EL (cell line): Measurements from ENCODE around the gene ARHGAP10.
"Not testable (repeated sequence)": the region's sequence is repeated elsewhere in the genome, so short reads cannot be mapped to it uniquely, and the experiment has no call there.

Experiments
- DNase-seq: peaks from one replicate; pipeline ENCODE4 v3.0.0-alpha.2; 2016

Gene ARHGAP10

DNA sequence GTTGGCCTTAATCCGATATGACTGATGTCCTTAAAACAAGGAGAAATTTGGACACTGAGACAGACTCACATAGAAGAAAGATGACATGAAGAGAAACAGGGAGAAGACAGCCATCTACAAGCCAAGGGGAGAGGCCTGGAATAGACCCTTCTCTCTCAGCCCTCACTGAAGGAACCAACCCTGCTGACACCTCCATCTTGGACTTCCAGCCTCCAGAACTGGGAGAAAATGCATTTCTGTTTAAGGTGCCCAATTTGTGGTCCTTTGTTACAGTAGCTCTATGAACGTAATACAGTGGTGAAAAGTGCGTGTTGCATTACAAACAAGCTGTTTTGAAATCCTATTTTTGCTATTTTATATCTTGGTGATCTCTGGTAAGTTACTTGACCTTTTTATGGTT, 343.6 kb downstream of the ARHGAP10 start:
- no peak for DNase-seq

DNA sequence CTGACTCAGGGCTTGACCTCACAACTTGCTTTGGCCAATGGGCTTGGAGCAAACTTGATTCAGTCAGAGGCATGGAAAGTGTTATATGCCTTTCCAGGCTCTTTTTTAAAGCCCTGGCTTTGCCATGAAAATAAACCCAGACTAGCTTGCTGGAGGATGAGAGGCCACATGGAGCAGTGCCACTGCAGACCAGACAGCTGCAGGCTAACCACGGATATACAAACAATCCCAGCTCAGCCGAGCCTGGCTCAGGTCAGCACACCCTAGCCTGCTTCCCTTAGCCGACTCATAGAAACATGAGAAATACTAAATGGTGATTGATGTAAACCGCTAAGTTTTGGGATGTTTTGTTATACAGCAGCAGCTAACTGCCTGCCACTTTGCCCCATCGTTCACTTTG, 345.1 kb downstream of the ARHGAP10 start:
- peak; percentile 17 for DNase-seq

DNA sequence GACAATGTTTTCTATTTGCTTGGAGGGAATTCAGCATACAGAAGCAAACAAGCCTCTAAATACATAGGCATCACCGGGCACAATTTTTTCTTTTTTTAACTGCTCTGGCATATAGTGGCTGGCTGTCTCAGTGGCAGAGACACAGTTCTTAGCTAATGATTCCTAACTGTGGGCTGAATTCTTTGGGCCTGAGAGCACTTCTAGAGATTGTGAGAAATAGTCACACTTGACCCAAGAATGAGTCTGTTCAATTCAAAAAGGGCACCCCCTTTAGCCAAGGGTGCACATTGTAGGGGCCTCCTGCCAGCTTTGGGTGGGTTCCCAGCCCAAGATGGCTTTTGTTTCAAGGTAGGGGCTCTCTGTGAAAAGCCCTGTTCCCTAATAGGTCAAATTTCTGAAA, 345.7 kb downstream of the ARHGAP10 start:
- no peak for DNase-seq

DNA sequence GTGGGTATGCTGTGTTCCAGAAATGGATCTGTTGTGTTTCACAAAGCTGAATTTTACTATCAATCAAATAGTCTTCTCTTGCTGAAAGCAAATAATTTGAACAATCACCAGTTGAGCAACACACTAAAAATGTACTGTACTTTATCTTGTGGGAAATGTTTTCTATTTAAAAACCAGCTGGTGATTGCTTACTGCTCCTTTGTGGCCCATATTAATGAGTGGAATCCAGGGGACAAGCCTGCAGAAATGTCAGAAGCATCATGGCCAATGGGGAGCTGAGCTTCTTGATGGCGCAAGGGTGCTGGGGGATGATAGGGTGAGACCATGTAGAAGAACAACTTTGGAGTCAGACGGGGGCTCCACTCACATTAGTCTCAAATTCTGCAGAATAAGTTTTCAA, 346.2 kb downstream of the ARHGAP10 start:
- no peak for DNase-seq

- DNase-seq = no peak
Measured at GRCh38 chr4:148079961-148080360, 348.1 kb downstream of the ARHGAP10 start.

GRCh38 chr4:148081267-148081666, 349.4 kb downstream of the ARHGAP10 start:
- no peak for DNase-seq

GRCh38 chr4:148081745-148082144, 349.9 kb downstream of the ARHGAP10 start:
- no peak for DNase-seq

DNA sequence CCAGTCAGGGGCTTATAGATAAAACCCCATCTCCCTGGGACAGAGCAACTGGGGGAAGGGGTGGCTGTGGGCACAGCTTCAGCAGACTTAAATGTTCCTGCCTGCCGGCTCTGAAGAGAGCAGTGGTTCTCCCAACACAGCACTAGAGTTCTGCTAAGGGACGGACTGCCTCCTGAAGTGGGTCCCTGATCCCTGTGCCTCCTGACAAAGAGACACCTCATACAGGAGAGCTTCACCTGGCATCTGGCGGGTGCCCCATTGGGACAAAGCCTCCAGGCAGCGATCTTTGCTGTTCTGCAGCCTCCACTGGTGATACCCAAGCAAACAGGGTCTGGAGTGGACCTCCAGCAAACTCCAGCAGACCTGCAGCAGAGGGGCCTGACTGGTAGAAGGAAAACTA, 351.2 kb downstream of the ARHGAP10 start:
- DNase-seq = not testable (repeated sequence)

DNA sequence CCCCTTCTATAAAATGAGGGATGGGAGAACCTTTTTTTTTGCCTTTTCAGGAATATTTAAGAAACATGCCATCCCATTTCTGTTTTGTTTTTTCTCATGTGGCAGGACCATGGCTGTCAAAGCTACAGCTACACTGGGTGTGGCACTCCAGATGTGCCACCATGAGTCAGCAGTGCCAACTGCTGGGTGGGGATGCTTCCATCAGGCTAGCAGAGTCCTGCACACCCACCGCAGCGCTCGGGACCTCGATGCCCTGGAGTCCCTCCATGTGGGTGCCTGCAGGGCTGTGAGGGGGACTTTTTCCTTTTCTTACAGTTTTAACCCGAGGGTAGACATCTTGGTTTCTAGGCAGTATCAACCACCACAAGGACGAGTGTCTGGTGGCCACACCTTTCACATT, 357.7 kb downstream of the ARHGAP10 start:
- no peak for DNase-seq

- DNase-seq = no peak
Measured at GRCh38 chr4:148090029-148090428, 358.1 kb downstream of the ARHGAP10 start.

- DNase-seq = no peak
Measured at GRCh38 chr4:148090503-148091476, 358.9 kb downstream of the ARHGAP10 start.

- DNase-seq = no peak
Measured at GRCh38 chr4:148091896-148092295, 360.0 kb downstream of the ARHGAP10 start.

DNA sequence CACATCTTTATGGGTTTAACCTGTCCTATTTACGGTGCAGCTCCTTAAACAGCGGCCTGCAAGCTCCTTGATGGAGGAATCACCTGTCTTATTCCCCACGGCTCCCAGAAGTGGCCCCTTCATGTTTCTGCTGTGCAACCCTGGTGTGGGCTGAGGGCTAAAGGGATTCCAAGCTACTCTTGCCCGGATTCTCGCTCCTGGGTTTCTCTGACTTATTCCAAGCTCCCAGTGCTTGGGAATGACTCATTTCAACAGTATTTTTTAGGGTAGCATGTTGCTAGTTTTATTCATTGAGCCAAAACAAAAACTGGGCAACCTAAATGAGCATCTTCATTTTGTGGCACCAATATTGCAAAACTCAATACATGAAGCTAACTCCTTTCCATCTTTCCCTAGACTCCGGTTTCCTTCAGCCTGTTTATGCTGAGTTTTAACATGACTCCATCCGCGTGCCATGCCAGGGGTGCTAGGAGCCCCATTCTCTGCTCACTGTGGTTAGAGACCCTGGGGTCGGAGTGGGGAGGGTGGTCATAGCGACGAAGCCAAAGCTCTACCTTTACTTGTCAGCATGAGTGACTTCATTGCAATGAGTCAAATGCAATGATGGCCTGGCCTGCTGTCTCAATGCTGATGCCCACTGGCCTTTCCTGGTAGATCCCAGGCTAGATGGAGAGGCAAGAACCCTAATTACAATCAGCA, 360.6 kb downstream of the ARHGAP10 start:
- DNase-seq = no peak

DNA sequence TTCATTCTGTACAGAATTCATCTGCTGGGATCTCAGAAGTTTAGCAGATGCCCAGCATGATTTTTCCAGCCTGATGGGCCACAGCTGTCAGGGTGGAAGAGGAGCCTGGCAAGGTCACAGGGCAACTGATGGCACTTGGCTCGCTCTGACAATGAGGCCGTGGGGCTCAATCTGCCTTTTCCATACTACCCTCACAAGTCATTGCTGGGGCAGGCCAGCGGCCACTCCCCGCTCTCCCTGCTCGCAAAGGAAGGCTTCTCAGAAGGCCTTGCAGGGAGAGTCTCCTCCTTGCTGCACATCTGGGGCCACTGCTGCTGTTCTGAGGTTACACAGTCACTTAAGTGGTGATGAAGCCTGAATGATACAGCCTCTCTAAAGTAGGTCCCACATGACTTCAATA, 361.2 kb downstream of the ARHGAP10 start:
- DNase-seq = no peak

DNA sequence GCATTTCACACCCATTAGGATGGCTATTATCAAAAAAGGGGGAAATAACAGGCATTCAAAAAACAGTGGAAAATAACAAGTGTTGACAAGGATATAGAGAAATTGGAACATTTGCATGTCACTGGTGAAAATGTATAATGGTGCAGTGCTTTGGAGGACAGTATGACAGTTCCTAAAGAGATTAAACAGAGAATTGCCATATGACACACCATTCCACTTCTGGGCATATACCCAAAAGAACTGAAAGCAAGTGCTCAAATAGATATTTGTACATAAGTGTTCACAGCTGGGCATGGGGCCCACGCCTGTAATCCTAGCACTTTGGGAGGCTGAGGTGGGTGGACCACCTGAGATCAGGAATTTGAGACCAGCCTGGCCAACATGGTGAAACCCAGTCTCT, 362.3 kb downstream of the ARHGAP10 start:
- DNase-seq = no peak

- DNase-seq = no peak
Measured at GRCh38 chr4:148095346-148095923, 363.5 kb downstream of the ARHGAP10 start.

DNA sequence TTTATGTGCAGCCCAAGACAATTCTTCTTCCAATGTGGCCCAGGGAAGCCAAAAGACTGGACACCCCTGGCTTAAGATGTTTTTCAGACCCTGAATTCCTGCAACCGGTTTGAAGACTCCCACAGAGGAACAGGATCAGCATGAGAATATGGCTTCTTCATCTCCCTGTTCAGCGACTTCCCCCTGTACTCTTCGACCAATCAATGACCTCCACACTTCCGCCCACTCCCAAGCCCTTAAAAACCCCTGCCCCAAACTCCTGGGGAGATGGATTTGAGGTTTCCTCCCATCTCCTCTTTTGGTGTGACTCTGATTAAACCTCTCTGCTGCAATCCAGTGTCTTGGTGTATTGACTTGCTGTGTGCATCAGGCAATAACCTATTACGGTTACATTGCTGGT, 365.9 kb downstream of the ARHGAP10 start:
- DNase-seq = no peak

DNA sequence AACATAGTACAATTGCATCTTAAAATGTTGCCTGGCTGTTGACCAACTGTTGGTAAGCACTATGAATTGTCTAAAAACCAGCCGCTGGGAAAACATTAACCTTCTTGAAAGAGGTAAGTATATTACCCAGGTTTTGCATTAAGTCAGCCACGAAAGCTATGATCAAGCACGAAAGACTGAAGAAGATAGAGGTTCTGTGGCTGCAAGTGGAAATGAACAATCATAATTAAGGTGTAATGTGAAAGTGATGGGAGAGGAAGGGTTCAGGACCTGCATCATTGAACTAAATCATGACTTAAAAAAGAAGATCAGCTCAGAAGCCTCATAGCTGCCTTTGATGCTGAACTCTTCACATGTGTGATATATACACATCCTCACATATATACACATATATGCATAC, 369.3 kb downstream of the ARHGAP10 start:
- DNase-seq = no peak

GRCh38 chr4:148101790-148102189, 369.9 kb downstream of the ARHGAP10 start:
- no peak for DNase-seq

GRCh38 chr4:148103597-148104355, 371.9 kb downstream of the ARHGAP10 start:
- DNase-seq = no peak

- DNase-seq = no peak
Measured at GRCh38 chr4:148108766-148109165, 376.9 kb downstream of the ARHGAP10 start.

DNA sequence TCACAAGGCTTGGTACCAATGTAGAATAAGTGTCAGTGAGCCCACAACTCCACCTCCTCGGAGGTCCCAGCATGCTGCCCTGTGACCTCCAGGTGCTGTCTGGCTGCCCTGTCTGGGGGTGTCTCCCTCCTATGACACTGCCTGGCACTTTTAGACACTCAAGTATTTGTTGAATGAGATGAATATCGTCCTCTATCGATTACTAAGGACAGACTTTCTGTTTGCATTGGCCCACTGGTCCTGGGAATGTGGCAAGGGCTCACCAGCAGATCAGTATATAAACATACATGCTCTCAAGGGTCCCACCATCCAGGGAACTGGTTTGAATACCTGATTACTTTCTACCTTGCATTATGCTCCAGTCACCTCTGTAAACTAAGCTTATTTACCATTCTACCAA, 377.3 kb downstream of the ARHGAP10 start:
- DNase-seq = no peak

GRCh38 chr4:148110169-148110568, 378.3 kb downstream of the ARHGAP10 start:
- no peak for DNase-seq
